ENCODE data around the gene CCDC82. TPM values are rescaled to one million over a fixed set of nuclear protein-coding genes. Genes with fewer than 3 reads are reported as not detected.

Gene CCDC82
- total RNA-seq, 1 donor from 2014 or later, result 41.4 TPM

DNA sequence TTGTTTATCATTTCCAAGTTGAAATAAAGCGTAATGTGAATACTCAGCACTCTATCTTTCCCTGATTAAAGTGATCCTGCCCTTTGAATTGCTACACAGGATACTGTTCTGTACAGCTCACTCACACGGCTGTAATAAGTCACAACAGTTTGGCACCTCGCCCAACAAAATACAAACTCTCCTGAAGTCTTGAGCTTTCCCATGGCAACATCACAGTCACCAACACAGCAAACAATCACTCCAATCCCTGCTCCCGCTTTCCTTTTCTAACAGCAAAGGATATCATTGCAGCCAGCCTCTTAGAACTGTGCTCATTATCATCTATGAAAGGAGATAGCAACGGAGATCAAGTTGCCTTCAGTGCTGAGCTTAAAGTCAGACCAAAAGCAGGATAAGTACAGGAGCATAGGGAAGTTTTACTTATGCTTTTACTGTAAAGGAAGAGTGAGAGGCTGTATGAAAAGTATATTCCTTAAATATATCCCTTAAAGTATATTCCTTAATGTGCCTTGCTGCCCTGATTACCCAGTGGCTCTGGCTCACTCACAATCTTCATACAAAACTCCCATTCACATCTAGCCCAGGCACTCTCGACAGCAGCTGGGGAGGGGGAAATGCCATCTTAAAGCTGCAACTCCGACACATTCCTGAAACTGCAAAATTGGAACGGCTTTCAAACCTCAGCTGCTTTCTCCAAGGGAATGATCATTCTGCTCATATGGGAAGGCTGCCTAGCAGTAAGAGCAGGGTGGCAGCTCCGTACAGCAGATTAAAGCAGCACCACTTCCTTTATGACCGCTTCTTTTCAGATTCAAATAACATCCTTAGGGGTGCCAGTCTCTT lies 82.6 kb downstream of the CCDC82 start:
- DNase-seq, result peak; percentile 97

DNA sequence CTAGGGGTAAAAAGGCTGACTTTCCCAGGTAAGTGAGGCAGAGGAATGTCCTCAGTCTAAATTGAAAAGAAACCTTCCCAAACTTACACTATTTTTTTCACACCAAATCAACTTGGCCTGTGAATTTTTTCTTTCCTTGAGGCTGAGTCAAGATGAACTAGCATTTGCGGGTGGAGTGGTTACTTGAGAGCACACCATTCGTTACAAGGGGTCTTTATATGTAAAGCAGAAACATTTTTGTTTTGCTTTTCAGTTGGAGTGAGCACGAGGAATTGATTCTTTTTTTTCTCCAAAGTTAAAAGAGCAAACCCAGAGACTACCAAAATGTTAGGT lies 83.1 kb downstream of the CCDC82 start:
- no peak for DNase-seq

DNA sequence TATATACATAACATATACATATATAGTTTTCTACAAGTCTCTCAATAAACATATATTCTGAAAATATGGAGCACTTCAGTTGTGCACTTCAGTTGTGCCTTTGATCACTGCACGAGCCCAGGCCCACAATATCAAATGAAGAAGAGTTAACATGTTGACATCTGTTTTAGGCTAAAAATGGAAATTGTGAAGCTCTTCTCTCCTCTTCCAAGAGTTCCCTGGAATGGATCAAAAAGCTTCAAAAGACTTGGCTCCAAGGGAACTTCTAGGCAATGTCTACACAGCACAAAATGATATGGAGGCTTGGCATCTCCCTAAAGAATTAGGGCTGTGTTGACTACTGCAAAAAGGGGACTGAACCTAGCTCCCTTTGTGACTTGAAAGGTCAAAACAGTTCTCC lies 83.6 kb downstream of the CCDC82 start:
- DNase-seq, result no peak

DNA sequence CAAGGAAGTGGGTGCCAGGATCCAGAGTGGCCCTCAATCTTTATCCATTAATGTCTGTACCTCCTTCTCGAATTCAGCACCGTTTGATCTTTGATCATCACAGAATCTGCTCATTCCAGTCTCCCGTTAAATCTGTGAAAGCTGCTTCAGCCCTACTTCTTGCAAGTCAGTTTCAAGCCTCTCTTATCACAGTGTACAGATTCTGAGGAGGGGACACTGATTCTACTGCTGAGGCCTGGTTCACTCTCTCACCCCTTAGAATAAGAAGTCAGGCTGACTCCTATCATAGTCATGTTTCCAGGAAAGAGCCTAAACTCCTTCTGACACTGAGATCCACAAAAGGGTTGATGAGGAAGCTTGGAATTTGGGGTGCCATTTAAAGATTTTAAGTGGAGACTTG lies 85.7 kb downstream of the CCDC82 start:
- DNase-seq, result no peak

DNA sequence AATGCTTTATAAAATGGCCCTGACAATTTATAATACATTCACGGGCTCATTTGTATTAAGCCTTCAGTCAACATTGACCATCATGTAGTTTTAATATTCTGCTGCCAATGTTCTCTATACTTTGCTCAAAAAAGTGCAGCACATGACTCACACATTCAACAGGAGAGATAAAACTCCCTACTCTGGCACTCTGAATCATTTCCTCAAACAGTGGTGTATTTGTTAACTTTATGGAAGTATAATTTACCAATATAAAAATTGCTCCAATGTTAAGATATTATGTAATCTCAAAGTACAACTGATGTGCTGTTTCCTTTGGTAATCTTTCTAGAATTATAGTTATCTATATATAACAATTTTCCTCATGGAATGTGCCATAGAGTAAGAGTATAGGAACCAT lies 86.6 kb downstream of the CCDC82 start:
- no peak for DNase-seq

Small RNA genes within 50 kb of the gene (small RNA-seq; reads per million reads assigned to genes)
- gene MIR1260B (ENCODE audit: low replicate concordance), result not detected

Other genes with a start within 250 kb of the CCDC82 start
- 10.9 TPM for gene MAML2, start 46.7 kb downstream of the CCDC82 start, total RNA-seq
- gene JRKL, start 101 bp upstream of the CCDC82 start, total RNA-seq, result 14.6 TPM